Left ventricle myocardium inferior (tissue), 1 donor: ENCODE measurements around the gene ANXA6. TPM values are rescaled to one million over a fixed set of nuclear protein-coding genes. Genes with fewer than 3 reads are reported as not detected.

Experiments used
- DNase-seq: peaks from one replicate; pipeline ENCODE4 v3.0.0-alpha.2; 2020
- H3K27ac ChIP-seq: fragments of 200-600 bp; replicated peaks from 2 replicates; pipeline ENCODE4 v1.8.0; 2021
- H3K27me3 ChIP-seq: fragments of 200-600 bp; 2 replicates; pipeline ENCODE4 v1.8.0; 2021; ENCODE audit warnings: low read depth
- H3K36me3 ChIP-seq: fragments of 200-600 bp; 2 replicates; pipeline ENCODE4 v1.8.0; 2021
- H3K4me1 ChIP-seq: fragments of 200-600 bp; 2 replicates; pipeline ENCODE4 v1.8.0; 2021
- H3K4me3 ChIP-seq: fragments of 200-600 bp; 2 replicates; pipeline ENCODE4 v1.8.0; 2021; ENCODE audit warnings: mild to moderate bottlenecking, moderate library complexity
- H3K9me3 ChIP-seq: fragments of 200-600 bp; replicated peaks from 2 replicates; pipeline ENCODE4 v1.8.0; 2021
- CTCF ChIP-seq: fragments of 200-600 bp; IDR thresholded peaks from 2 replicates; pipeline ENCODE4 v1.8.0; 2021; ENCODE audit warnings: antibody characterized with exemption, mild to moderate bottlenecking, borderline replicate concordance
- intact Hi-C: fragments of 100-400 bp; cut with micrococcal nuclease; formaldehyde crosslinking; loops from one replicate; pipeline ENCODE4 v1.11.0; 2022
- total RNA-seq: library from RNA; stranded (reverse); fragmentation: NEBNext Ultra II Directional; extraction: Animal tissue kit (Norgen Biotek cat#: 25700); gene quantifications from one replicate; pipeline ENCODE4 v1.2.1, GENCODE V29; 2021
- donor health status: DM: no; HTN: yes; CAD: no; lungs with severe emphysema.

ANXA6 gene
- total RNA-seq, 1 donor from 2014 or later, result 195 TPM

- Histone ChIP-seq H3K27me3 (no peaks in the 10 kb centered on the region), H3K27ac (no peak overlapping the region), H3K36me3 (peaks cover 92% of the 10 kb centered on the region), H3K4me1 (peaks cover 46% of the 10 kb centered on the region), H3K4me3 (no peak overlapping the region), H3K9me3 (no peaks in the 10 kb centered on the region)
- DNase-seq, result no peak
- intact Hi-C loops, result loop anchor here (10.0 kb wide), 1 partner anchor 117 kb away; no protein-coding TSS in a partner anchor
- no peak for TF ChIP-seq CTCF
Measured at GRCh38 chr5:151127926-151128325, 29.7 kb downstream of the ANXA6 start.

GRCh38 chr5:151126199-151126645 lies 31.4 kb downstream of the ANXA6 start:
- DNase-seq, result peak; percentile 72
- peak; percentile 82 for TF ChIP-seq CTCF
- Histone ChIP-seq H3K9me3 (no peaks in the 10 kb centered on the region), H3K4me1 (peaks cover 46% of the 10 kb centered on the region), H3K36me3 (peaks cover 92% of the 10 kb centered on the region), H3K27me3 (no peaks in the 10 kb centered on the region), H3K27ac (peak overlapping the region; percentile 19), H3K4me3 (no peak overlapping the region)
- intact Hi-C loops, result loop anchor here (10.0 kb wide), 1 partner anchor 119 kb away; no protein-coding TSS in a partner anchor

GRCh38 chr5:151125421-151125820 lies 32.2 kb downstream of the ANXA6 start:
- no peak for TF ChIP-seq CTCF

GRCh38 chr5:151123897-151124751 lies 33.5 kb downstream of the ANXA6 start:
- intact Hi-C loops, result loop anchor here (5.0 to 10.0 kb wide), 2 partner anchors 38 to 121 kb away; no protein-coding TSS in a partner anchor

More at GRCh38 chr5:151125421-151125820, 32.2 kb downstream of the ANXA6 start:
- no peak for DNase-seq
- intact Hi-C loops, result loop anchor here (10.0 kb wide), 1 partner anchor 119 kb away; no protein-coding TSS in a partner anchor
- Histone ChIP-seq H3K36me3 (peaks cover 92% of the 10 kb centered on the region), H3K27me3 (no peaks in the 10 kb centered on the region), H3K9me3 (no peaks in the 10 kb centered on the region), H3K4me1 (peaks cover 46% of the 10 kb centered on the region), H3K4me3 (no peak overlapping the region), H3K27ac (peak overlapping the region; percentile 73)

GRCh38 chr5:151122828-151123227 lies 34.8 kb downstream of the ANXA6 start:
- Histone ChIP-seq H3K4me1 (peaks cover 40% of the 10 kb centered on the region), H3K4me3 (no peak overlapping the region), H3K9me3 (no peaks in the 10 kb centered on the region), H3K27me3 (no peaks in the 10 kb centered on the region), H3K36me3 (peaks cover 92% of the 10 kb centered on the region), H3K27ac (peak overlapping the region; percentile 73)
- TF ChIP-seq CTCF, result no peak
- DNase-seq, result no peak
- intact Hi-C loops, result loop anchor here (5.0 to 10.0 kb wide), 2 partner anchors 39 to 122 kb away; no protein-coding TSS in a partner anchor

More at GRCh38 chr5:151123897-151124751, 33.5 kb downstream of the ANXA6 start:
- H3K4me3 ChIP-seq, result no peak overlapping the region
- peaks cover 43% of the 10 kb centered on the region for H3K4me1 ChIP-seq
- no peaks in the 10 kb centered on the region for H3K9me3 ChIP-seq
- H3K36me3 ChIP-seq, result peaks cover 92% of the 10 kb centered on the region
- no peaks in the 10 kb centered on the region for H3K27me3 ChIP-seq
- H3K27ac ChIP-seq, result peak overlapping the region; percentile 73
- no peak for TF ChIP-seq CTCF
- DNase-seq, result peak; percentile 58
